Endothelial cell (in vitro differentiated cells): ENCODE data around the gene ZP1. TPM values are rescaled to one million over a fixed set of nuclear protein-coding genes. Genes with fewer than 3 reads are reported as not detected.

Experiments used
- DNase-seq: peaks from one replicate; pipeline ENCODE4 v3.0.0; 2021; ENCODE audit warnings: low spot score
- H3K27ac Mint-ChIP-seq: one replicate; pipeline ENCODE4 v1.8.0; 2021; ENCODE audit warnings: mixed read lengths, inconsistent platforms; ENCODE audit not compliant: unreplicated experiment
- H3K27me3 Mint-ChIP-seq: one replicate; pipeline ENCODE4 v1.8.0; 2021; ENCODE audit warnings: mild to moderate bottlenecking, moderate library complexity, mixed read lengths, inconsistent platforms; ENCODE audit not compliant: unreplicated experiment
- H3K36me3 Mint-ChIP-seq: one replicate; pipeline ENCODE4 v1.8.0; 2021; ENCODE audit warnings: mild to moderate bottlenecking, low read depth, mixed read lengths, inconsistent platforms; ENCODE audit not compliant: unreplicated experiment
- H3K4me1 Mint-ChIP-seq: one replicate; pipeline ENCODE4 v1.8.0; 2021; ENCODE audit warnings: mild to moderate bottlenecking, mixed read lengths, inconsistent platforms; ENCODE audit not compliant: unreplicated experiment
- H3K4me3 Mint-ChIP-seq: one replicate; pipeline ENCODE4 v1.8.0; 2021; ENCODE audit warnings: mild to moderate bottlenecking, mixed read lengths, inconsistent platforms; ENCODE audit not compliant: unreplicated experiment
- H3K9me3 Mint-ChIP-seq: one replicate; pipeline ENCODE4 v1.8.0; 2021; ENCODE audit warnings: mixed read lengths, inconsistent platforms; ENCODE audit not compliant: unreplicated experiment
- CTCF ChIP-seq: fragments of 200-600 bp; sonication (generic); IDR thresholded peaks from one replicate; pipeline ENCODE4 v1.5.0; 2021; ENCODE audit warnings: antibody characterized with exemption; ENCODE audit not compliant: unreplicated experiment
- total RNA-seq: library from RNA; stranded (reverse); fragmentation: NEBNext Ultra II Directional; extraction: Animal tissue kit (Norgen Biotek cat#: 25700); gene quantifications from one replicate; pipeline ENCODE4 v1.2.1, GENCODE V29; 2021; ENCODE audit not compliant: unreplicated experiment

ZP1 gene
- total RNA-seq, 1 donor from 2014 or later: not detected

GRCh38 chr11:60863550-60864521 lies 3.5 kb upstream of the ZP1 start:
- DNase-seq: no peak
- no peak overlapping the region for H3K4me3 Mint-ChIP-seq
- H3K9me3 Mint-ChIP-seq: no peaks in the 10 kb centered on the region
- H3K27me3 Mint-ChIP-seq: peaks cover 7% of the 10 kb centered on the region
- H3K4me1 Mint-ChIP-seq: peaks cover 12% of the 10 kb centered on the region
- no peak for TF ChIP-seq CTCF
- no peaks in the 10 kb centered on the region for H3K36me3 Mint-ChIP-seq
- no peak overlapping the region for H3K27ac Mint-ChIP-seq

- Mint-ChIP-seq H3K27me3 (peaks cover 9% of the 10 kb centered on the region), H3K27ac (no peak overlapping the region), H3K36me3 (no peaks in the 10 kb centered on the region), H3K9me3 (no peaks in the 10 kb centered on the region), H3K4me1 (peaks cover 8% of the 10 kb centered on the region), H3K4me3 (no peak overlapping the region)
- DNase-seq: no peak
- TF ChIP-seq CTCF: no peak
These were observed 2.4 kb upstream of the ZP1 start for GRCh38 chr11:60864856-60865513.

- H3K4me1 Mint-ChIP-seq: peaks cover 6% of the 10 kb centered on the region
- H3K27me3 Mint-ChIP-seq: peaks cover 9% of the 10 kb centered on the region
- no peak overlapping the region for H3K27ac Mint-ChIP-seq
- TF ChIP-seq CTCF: no peak
- no peaks in the 10 kb centered on the region for H3K36me3 Mint-ChIP-seq
- DNase-seq: no peak
- H3K4me3 Mint-ChIP-seq: no peak overlapping the region
- no peaks in the 10 kb centered on the region for H3K9me3 Mint-ChIP-seq
These were observed 734 bp downstream of the ZP1 start for GRCh38 chr11:60867871-60868681.

GRCh38 chr11:60868682-60869450 lies 1.5 kb downstream of the ZP1 start:
- Mint-ChIP-seq H3K4me3 (no peak overlapping the region), H3K4me1 (peaks cover 6% of the 10 kb centered on the region), H3K9me3 (no peaks in the 10 kb centered on the region), H3K27ac (no peak overlapping the region), H3K36me3 (no peaks in the 10 kb centered on the region), H3K27me3 (peaks cover 9% of the 10 kb centered on the region)
- DNase-seq: no peak
- TF ChIP-seq CTCF: no peak
